ENCODE results near the gene VILL. TPM values are rescaled to one million over a fixed set of nuclear protein-coding genes. Genes with fewer than 3 reads are reported as not detected.

The VILL gene
- polyA plus RNA-seq, 1 of the 3 experiments (the other 2 are of a cell fraction) = 8.8 TPM

- TF ChIP-seq, protein P1, sequence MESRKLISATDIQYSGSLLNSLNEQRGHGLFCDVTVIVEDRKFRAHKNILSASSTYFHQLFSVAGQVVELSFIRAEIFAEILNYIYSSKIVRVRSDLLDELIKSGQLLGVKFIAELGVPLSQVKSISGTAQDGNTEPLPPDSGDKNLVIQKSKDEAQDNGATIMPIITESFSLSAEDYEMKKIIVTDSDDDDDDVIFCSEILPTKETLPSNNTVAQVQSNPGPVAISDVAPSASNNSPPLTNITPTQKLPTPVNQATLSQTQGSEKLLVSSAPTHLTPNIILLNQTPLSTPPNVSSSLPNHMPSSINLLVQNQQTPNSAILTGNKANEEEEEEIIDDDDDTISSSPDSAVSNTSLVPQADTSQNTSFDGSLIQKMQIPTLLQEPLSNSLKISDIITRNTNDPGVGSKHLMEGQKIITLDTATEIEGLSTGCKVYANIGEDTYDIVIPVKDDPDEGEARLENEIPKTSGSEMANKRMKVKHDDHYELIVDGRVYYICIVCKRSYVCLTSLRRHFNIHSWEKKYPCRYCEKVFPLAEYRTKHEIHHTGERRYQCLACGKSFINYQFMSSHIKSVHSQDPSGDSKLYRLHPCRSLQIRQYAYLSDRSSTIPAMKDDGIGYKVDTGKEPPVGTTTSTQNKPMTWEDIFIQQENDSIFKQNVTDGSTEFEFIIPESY (IDR thresholded peaks at IDR 0.05; ENCODE audit: borderline replicate concordance, low read depth) = no peak
- TF ChIP-seq FOSL2 (IDR thresholded peaks at IDR 0.05; ENCODE audit: borderline replicate concordance, low read depth) (no peak), RCOR1 (IDR thresholded peaks at IDR 0.05; ENCODE audit: low read length) (no peak), FOXM1 (IDR thresholded peaks at IDR 0.05; ENCODE audit: low read depth) (no peak)
Observed at GRCh38 chr3:37949866-37950265, 40.7 kb upstream of the VILL start (continued).

DNA sequence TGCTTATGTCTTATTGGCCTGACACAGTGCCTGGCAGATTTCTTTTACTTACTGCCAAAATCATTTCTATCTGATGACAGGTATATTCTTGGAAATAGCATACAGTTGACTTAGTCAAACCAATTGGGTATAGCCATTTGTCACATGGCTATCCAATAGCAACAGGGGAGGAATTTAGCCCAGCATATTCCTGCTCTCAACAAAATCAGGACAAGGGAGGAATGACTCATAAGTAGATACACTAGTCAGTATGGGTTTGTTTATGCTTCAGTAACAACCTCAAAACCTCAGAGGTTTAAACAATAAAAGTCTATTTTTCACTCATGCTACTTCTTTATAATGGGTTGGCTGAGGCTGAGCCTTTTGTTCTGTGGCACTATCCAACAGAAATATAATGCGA, 38.0 kb upstream of the VILL start:
- TF ChIP-seq RFX5 (IDR thresholded peaks at IDR 0.05; ENCODE audit: low read length) = no peak
- no peak for TF ChIP-seq GABPA (IDR thresholded peaks at IDR 0.05; ENCODE audit: low read depth)
- TF ChIP-seq USF2 (IDR thresholded peaks at IDR 0.05; ENCODE audit: borderline replicate concordance, low read depth, low read length) = no peak
- TF ChIP-seq CHD2 (IDR thresholded peaks at IDR 0.05; ENCODE audit: low read length, partially characterized antibody) = no peak
- TF ChIP-seq MXI1 (IDR thresholded peaks at IDR 0.05; ENCODE audit: low read depth, low read length) = no peak
- no peak for TF ChIP-seq EZH2phosphoT487 (IDR thresholded peaks at IDR 0.05; ENCODE audit: borderline replicate concordance, low read depth)
- TF ChIP-seq SMC3 (IDR thresholded peaks at IDR 0.05; ENCODE audit: low read depth, low read length) = no peak
- TF ChIP-seq, protein P2, sequence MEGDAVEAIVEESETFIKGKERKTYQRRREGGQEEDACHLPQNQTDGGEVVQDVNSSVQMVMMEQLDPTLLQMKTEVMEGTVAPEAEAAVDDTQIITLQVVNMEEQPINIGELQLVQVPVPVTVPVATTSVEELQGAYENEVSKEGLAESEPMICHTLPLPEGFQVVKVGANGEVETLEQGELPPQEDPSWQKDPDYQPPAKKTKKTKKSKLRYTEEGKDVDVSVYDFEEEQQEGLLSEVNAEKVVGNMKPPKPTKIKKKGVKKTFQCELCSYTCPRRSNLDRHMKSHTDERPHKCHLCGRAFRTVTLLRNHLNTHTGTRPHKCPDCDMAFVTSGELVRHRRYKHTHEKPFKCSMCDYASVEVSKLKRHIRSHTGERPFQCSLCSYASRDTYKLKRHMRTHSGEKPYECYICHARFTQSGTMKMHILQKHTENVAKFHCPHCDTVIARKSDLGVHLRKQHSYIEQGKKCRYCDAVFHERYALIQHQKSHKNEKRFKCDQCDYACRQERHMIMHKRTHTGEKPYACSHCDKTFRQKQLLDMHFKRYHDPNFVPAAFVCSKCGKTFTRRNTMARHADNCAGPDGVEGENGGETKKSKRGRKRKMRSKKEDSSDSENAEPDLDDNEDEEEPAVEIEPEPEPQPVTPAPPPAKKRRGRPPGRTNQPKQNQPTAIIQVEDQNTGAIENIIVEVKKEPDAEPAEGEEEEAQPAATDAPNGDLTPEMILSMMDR (IDR thresholded peaks at IDR 0.05) = no peak
- 95% methylated on average over 1 of the region's 1 CpG for WGBS (ENCODE audit: low lambda C conversion rate)
- Histone ChIP-seq H3K4me3 (ENCODE audit: low read depth in 2 of 2, low read length in 1 of 2) (no peak overlapping the region), H3K9me2 (no peaks in the 10 kb centered on the region), H3K4me1 (ENCODE audit: control insufficient read depth in 1 of 2, insufficient read depth in 2 of 2, low read depth in 1 of 2, low read length in 1 of 2) (peaks cover 0 to 10% of the 10 kb centered on the region in 2 experiments; a peak in 2 of 4 replicates), H4K20me1 (ENCODE audit: insufficient read depth) (no peaks in the 10 kb centered on the region), H3K36me3 (replicated peaks in 1 of 2; ENCODE audit: control insufficient read depth in 1 of 2, insufficient read depth in 2 of 2, low read length in 1 of 2) (peaks cover 17 to 27% of the 10 kb centered on the region in 2 experiments), H3K9ac (no peak overlapping the region), H2AFZ (ENCODE audit: low read depth) (no peak overlapping the region), H3K27ac (ENCODE audit: low read depth in 2 of 2, low read length in 1 of 2) (no peak overlapping the region), H3F3A (replicated peaks; ENCODE audit: insufficient read depth) (no peaks in the 10 kb centered on the region), H3K4me2 (no peak overlapping the region), H3K79me2 (ENCODE audit: insufficient read depth) (peaks cover 7% of the 10 kb centered on the region), H3K27me3 (ENCODE audit: insufficient read depth) (no peaks in the 10 kb centered on the region), H3K9me3 (no peaks in the 10 kb centered on the region)
- POLR2A ChIA-PET = no interaction called here
- DNase-seq = no peak
- CTCF ChIA-PET = interaction anchor here (1.1 to 3.8 kb wide), 3 partner anchors 22 to 86 kb away, joined by 3 to 14 read pairs (median 3); no protein-coding TSS in a partner anchor

All from SK-N-SH (cell line).